CD4-positive, alpha-beta T cell treated with Interleukin-4 for 1 hour (primary cell): ENCODE data around the gene SPON1.
"Not testable (repeated sequence)": the region's sequence is repeated elsewhere in the genome, so short reads cannot be mapped to it uniquely, and the experiment has no call there.

ENCODE experiments used
- DNase-seq, 2 donors: peaks; one replicate each; pipeline ENCODE4 v3.0.0-alpha.2; 2020 to 2022

SPON1 gene

DNA sequence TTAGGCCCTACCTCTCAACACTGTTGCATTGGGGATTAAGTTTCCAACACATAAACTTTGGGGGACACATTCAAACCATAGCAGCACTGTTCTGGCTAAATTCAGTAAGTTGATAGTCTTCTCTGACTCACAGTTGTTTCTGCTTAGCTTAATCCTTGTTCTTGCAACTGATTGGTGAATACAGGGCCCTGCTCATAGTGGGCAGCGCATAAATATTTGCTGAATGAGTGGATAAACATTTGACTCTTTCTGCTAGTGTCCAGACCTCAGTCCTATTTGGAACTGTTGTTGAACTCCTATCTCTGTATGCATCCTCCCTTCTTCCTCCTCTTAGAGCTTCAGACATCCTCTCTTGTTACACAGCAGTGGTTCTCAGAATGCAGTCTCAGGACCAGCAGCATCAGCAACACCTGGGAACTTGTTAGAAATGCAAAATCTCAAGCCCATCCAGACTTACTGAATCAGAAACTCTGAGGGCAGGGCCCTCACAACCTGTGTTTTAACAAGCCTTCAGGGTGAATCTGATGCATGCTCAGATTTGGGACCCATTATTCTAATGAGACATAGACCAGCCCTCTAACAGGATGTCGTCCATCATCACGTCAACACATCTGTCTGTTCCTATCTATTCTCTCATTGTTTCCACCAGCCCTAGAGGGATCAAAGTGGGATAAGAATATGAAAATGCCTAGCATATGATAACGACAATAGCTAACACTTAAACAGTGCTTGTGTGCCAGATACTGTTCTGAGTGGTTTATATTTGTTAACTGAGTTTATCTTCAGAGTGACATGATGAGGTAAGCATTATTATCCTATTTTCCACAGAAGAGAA lies 22.3 kb downstream of the SPON1 start:
- no peak for DNase-seq

DNA sequence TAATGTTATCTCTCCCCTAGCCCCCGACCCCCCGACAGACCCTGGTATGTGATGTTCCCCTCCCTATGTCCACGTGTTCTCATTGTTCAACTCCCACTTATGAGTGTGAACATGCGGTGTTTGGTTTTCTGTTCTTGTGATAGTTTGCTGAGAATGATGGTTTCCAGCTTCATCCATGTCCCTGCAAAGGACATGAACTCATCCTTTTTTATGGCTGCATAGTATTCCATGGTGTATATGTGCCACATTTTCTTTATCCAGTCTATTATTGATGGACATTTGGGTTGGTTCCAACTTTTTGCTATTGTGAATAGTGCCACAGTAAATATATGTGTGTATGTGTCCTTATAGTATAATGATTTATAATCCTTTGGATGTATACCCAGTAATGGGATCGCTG lies 24.2 kb downstream of the SPON1 start:
- not testable (repeated sequence) for DNase-seq

DNA sequence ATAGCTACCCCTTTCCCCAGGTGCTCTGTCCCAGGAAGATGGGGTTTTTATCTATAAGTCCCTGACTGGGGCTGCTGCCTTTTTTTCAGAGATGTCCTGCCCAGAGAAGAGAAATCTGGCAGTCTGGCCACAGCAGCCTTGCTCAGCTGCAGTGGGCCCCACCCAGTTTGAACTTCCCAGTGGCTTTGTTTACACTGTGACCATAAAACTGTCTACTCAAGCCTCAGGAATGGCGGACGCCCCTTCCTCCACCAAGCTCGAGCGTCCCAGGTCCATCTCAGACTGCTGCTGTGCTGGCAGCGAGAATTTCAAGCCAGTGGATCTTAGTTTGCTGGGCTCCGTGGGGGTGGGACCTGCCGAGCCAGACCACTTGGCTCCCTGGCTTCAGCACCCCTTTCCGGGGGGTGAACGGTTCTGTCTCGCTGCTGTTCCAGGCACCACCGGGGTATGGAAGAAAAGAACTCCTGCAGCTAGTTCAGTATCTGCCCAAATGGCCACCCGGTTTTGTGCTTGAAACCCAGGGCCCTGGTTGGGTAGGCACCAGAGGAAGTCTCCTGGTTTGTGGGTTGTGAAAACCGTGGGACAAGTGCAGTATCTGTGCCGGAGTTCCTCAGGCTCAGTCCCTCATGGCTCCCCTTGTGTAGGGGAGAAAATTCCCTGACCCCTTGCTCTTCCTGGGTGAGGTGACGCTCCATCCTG lies 29.8 kb downstream of the SPON1 start:
- not testable (repeated sequence) for DNase-seq

DNA sequence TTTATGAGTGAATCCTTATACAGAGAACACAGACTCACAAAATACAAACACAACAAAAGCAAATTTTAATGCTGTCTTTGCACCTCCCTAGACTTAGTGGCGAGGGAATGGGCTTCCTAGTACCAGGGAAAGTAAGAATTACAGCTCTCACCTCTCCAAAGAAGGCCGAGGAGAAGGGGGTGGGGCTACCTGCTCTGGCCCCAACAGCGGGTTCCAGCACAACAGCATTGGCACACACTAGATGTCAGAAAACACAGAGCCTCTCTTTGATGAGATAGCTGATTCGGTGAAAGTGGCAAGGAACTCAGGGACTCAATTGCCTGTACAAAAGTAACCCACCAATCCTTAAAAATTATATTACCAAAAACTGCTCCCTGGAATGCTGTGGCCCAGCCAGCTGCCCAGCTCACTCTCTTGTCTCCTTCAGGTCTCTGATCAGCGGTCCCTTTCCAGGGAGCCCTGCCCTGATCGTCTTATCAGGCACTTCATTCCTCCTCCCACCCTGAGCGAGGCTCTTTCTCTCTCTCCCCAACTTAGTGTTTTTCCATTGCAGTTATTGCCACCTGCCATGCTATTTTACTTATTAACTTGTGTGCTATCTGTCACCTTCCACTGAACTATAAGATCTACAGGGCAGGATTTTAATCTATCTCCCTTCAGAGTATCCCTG lies 30.7 kb downstream of the SPON1 start:
- DNase-seq: no peak

DNA sequence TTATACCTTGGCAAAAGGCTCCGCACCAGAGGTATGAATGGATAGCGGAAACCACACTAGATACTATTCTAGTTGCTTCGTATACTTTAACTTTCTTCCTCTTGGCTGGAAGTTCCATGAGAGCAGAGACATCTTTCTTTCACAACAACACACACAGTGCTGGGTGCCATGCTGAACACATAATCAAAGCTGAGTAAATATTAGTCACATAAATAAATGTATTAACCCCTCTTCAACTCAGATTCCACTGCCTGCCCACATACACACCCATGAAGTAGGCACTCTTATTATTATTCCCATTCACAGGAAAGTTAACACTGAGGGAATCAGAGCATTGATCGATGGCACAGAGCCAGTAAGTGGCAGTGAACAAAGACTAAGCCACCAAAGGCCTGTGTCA lies 35.4 kb downstream of the SPON1 start:
- DNase-seq: no peak

DNA sequence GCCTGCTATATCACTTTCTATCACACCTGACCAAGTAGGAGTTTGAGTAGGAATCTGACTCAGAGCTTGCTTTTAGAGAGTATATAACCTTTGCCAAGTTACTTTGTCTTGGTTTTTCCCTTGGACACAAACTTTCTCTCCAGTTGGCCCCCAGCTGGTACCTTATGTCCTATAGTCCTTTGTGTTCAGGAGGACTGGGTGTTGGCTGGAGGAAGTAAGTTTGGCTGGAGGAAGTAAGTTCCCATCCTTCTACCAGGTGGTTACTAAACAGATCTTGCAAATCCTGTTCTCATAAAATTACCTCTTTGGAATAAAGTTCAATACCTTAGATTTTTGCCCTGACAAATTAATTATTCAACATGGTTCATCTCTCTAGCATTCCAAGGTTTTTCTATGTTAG lies 37.2 kb downstream of the SPON1 start:
- no peak for DNase-seq

DNA sequence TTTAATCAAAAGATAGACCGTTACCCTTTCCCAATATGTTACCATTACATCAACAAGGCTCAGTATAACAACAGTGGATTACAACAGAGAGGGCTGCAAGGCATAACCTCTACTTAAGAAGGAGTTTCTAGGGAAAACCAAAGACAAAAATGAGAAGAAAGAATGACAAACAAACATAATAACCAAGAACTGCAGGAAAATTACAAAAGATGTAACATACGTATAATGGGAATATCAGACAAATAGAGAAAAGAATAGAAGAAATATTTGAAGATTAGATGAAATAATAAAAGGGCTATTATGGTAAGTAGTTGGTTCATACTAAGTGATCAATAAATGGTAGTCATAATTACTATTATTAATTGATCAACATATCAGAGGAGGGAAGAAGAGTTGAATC lies 39.1 kb downstream of the SPON1 start:
- no peak for DNase-seq

DNA sequence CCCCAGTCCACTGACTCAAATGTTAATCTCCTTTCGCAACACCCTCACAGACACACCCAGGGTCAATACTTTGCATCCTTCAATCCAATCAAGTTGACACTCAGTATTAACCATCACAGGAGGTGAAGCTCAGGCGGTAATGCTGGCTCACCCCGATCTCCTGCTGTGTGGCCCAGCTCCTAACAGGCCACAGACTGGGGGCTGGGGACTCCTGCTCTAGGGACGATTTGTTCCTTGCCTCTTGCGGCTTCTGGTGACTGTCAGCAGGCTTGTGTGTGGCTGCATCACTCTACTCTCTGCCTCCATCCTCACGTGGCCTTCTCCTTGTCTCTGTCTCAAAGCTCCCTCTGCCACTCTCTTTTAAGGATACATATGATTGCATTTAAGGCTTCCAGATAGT lies 45.0 kb downstream of the SPON1 start:
- DNase-seq: no peak

DNA sequence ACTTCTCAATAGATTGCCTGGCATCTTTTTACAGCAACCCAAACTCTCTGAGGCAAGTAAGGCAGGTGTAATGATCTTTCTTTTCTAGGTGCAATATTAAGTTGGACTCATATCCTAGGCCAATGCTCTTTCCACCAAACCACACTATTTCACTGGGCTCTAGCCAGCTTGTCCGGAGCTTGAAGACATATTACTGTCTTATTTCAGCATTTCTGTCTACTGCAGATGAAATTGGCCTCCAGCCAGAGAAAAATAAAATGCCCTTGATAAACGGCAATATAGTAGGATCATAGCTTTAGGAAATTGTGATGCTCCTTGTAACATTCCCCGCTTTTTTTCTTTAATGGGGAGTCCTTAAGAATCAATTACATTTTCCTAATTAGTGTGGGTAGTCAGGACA lies 48.1 kb downstream of the SPON1 start:
- DNase-seq: no peak

DNA sequence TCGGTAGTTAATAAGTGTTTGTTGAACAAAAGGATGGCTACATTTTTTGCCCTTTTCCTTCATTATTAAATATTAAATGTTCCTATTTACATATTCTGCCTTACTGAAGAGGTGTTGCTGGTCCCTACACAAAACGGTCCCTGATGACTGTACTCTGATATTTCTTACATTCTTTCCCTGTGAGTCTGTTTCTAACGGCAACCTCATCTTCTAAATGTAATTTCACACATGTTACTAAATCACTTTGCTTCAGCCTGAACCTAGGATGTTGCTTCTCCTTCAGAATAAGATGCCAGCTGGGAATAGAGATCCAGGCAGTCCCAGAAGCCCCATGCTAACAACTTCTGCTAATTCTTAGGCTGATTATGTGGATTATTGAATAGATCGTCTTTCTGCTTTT lies 50.3 kb downstream of the SPON1 start:
- no peak for DNase-seq

DNA sequence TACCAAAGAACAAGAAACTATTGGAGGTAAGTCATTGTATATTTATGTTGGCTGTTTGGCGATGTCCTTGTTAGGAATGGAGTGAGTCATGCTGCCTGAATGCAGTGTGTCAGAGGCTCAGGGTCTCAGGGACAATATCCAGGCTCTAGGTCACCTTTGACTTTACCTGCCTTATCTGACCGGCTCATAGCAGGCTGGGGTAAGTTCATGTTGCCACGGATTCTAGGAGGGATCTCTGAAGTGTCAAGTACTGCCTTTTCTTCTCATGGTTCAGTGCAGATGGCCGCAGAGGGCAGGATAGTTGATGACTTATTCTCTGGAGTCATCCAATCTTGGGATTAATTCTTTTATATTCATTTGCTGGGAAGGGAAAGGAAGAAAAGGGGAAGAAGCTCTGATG lies 53.2 kb downstream of the SPON1 start:
- DNase-seq: no peak

DNA sequence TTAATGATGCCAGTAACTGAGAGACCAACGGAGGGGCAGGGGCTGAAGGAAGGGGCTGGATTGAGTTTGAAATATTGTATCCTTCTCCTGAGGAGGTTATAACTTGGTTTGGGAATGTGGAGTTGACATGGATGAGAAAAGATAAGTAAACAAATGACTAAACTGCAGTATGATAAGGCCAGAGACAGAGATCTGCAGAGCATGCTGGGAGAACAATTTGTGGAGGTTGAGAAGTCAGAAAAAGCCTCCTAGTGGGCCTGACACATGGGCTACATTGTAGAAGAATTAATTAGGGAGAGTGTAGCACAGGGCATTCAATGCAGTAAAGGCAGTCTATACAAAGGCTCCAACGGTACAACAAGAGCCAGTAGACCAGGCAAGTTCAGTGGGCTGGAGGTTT lies 55.9 kb downstream of the SPON1 start:
- no peak for DNase-seq

DNA sequence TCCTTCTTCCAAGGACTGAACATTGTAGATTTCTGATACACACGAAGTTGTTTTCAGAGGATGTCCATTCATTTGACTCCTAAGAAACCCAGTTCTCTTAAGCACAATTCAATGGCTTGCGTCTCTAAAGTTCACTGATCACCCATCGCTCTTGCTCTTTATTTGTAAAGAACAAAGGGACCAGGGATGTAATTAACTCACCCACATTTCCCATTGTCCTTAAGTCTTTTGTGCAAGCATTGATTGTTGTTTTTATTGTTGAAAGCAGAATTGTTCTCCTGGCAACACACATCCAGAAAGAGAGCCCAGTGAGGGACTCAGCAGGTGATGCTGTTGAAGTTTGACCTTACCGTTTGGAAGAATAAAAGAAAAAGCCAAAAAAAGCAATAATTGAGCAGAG lies 59.2 kb downstream of the SPON1 start:
- no peak for DNase-seq

DNA sequence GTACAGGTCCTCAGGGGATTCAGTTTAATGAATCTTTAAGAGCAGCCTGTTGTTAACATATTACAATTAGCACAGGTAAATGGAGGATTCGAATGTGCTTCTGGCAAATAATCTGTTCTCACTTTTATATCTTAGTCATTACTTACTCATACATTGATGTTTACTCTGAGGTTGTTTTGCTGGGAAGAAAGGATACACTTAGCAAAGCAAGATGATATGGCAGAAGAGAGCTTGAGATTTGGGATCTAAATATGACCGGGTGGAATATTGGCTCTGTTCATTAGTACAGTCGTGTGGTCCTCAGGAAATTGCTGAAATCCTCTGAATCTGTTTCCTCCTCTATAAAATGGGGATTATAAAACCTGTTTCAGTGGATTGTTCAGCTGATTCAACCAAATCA lies 59.7 kb downstream of the SPON1 start:
- no peak for DNase-seq

DNA sequence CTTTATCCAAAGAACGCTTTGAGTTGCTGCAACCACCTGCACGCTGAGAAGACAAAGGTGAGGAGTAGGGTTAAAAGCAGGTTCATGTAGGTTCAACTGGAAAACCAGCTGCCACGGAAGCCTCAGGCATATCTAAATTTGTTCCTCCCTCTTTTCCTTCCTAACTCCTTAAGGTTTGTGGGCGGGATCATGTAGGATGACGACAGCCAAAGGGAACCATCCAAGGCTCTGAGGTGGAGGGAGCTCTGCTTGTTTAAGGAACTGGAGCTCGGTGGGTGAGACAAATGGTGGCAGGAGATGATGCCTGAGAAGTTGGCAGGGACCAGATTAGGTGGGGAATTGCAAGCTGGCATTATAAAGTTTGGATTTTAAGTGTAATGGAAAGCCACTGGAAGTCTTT lies 60.3 kb downstream of the SPON1 start:
- DNase-seq: no peak

DNA sequence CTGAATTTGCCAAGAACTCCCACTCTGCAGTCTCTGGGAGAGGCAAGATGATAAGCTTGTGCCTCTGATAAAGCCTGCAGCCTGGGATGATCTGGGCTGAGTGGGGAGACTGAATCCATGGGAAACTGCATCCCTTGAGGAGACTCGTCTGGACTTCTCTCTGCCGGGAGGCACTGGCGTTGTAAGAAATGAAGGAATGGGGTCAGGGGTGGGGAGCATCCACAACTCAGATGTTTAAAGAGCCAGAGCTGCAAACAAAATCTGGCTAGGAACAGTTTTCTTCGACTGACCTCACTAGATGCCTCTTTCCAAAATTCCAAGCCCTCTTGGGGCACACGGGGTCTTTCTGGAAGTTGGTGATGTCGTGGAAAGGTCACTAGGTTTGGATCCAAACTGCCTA lies 64.4 kb downstream of the SPON1 start:
- DNase-seq: no peak

DNA sequence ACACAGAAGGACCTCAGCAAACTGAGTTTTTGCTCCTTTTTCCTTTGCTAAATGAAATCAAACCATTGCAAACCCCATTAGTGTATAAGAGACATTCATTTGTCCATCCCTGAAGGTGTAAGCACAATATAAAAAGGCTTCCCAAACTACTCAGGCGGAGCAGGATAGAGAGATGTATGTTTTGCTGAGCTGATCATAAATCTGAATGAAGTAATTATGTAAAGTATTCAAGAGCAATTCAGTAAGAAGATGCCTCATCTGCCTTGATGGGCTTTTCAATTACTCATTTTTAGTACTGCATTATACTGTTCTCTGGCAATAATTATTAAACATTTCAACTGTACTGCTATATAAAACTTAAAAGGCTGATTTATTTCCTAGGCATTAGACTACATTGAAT lies 65.0 kb downstream of the SPON1 start:
- DNase-seq: no peak

DNA sequence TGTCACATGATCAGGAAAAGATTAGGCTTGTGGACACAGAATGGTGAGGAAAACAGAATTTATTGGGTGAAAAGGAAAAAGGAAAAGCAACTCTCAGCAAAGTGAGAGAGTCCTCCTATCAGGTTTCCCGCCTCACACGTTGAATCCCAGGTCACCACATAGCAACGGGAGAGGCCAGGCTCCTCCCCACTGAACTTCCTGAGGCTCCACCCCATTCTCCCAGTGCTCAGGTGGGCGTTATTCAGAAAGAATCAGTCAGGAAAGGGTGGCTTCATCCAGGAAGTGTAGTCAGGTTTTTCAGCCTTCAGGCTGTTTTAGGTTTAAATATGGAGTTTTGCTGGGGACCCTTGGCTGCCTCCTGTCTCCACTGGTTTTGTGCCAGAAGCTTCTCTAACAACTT lies 66.9 kb downstream of the SPON1 start:
- no peak for DNase-seq

DNA sequence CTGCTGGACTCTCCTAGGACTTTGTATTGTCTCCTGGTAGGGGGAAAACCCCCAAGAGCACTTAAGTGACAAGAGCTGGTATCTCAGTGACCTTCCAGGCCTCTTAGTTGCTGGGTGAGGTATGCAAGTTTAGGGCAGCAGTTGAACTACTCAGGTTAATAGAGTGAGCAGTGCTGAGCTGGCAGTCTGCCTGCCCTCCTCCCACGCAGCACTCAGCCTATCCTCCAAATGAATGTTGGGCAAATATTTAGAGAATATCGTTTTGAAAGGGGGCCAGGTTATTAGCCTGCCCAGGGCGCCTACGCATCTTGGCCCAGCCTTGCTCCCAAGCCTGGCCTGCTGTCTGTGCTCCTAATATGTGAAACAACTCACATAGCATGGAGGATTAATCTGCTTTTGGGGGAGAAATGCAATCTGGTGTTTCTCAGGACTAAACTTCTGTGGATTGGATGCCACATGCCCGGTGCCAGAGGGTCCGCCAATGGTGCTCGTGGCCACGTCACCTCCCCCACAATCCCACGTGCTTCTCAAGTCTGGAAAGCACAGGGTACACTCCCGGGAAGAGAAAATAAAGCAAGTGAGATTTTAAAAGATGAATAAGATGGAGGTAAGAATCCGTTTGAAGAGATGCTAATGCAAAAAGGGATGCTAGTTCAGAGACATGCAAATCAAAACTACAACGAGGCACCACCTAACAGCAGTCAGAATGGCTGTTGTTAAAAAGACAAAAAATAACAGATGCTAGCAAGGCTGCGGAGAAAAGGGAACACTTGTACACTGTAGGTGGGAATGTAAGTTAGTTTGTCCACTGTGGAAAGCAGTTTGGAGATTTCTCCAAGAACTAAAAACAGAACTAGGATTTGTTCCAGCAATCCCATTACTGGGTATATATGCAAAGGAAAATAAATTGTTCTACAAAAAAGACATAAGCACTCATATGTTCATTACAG lies 67.7 kb downstream of the SPON1 start:
- no peak for DNase-seq

DNA sequence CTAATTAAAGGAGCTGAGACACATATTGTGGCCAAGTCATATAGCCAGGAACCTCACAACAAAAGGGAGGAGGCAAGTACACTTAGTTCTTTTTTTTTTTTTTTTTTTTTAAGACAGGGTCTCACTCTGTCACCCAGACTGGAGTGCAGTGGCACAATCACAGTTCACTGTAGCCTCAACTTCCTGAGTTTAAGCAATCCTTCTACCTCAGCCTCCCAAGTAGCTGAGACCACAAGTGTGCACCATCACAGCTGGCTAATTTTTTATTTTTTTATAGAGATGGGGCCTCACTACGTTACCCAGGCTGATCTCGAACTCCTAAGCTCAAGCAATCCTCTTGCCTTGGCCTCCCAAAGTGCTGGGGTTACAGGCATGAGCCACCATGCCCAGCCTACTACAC lies 73.0 kb downstream of the SPON1 start:
- not testable (repeated sequence) for DNase-seq

DNA sequence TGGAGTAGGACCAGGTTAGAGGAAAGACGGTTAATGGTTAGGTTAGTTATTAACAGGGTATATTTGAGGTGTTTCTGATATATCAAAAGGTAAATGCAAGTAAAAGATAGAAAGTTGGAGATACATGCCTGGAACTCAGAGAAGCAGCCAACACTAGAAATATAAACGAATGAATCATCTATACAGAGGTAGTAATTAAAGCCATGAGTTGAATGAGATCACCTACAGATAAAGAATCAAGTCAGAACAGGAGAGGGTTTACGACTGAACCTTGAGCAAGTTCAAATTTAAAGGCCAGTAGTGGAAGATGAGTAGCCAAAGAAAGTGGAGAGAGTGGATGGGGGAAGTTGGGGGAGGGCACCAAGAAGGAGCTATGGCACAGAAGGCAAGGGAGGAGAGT lies 73.9 kb downstream of the SPON1 start:
- DNase-seq: no peak

DNA sequence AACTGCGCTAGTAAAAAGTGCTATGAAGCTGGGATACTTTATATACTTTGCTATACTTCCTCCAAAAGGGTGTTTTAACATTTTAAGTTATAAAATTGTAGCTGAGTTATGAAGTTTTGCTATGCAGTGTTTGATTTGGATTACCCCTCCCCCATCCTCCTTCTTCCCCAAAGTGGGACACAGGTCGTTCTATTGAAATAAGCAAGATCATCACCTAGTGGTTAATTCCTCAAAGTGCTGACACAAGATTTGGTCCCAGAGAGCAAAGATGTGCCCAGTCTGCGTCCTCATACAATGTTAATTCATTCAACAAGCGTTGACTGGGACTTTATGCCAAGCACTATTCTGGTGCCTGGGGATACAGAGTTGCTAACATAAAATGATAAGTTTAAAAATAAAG lies 78.5 kb downstream of the SPON1 start:
- no peak for DNase-seq

DNA sequence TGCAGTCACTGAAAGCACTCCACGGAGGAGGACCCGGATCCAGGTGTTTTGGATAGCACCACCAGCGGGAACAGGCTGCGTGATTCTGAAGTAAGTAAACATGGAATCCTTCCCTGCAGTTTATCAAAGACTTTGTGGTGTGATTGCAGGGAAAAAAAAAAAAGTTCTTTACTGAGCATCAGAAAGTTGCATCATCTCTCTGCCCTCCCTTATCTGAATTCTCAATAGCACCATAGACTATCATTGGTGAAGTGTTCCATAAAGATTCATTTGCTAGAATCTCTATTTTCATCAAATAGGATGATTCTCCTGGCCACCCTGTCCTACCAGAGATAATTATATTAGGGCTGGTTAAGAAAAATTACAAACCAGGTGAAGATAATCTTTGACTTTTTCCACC lies 79.0 kb downstream of the SPON1 start:
- DNase-seq: no peak
